ENCODE data around the gene SOX21. TPM values are rescaled to one million over a fixed set of nuclear protein-coding genes. Genes with fewer than 3 reads are reported as not detected.
A peak's percentile ranks its signal among the peaks of the same experiment; 100 is the strongest.

SOX21 gene
- total and polyA plus RNA-seq, 2 experiments from 2014 or later: 1.7 to 3.5 TPM

DNA sequence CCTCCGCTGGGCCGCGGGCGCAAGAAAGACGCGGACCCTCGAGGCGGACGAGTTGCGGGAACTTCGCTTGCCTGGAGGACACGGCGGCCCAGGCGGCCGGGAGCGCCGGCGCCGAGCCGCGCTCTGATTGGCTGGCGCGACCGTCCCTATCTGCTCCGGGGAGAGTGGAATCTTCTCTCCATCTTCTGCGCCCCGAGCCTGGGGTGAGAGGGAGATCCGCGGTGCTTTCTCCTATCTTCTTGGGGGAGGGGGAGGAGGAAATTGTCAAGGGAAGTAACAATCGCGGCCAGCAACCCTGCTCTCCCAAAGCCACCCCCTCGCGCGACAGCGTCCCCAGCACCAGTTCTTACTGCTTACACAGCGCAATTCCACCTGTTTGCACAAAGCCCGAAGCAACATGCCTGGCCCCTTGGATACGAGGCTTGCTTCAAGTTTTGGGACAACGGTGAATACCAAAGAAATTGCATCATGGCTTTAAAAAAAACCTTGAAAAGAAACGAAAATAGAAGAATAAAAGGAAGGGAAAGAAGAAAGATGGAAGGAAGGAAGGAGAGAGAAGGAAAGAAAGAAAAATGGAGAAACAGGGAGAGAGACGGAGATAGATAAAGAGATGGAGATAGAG, 4.8 kb downstream of the SOX21 start:
- Mint-ChIP-seq H3K9me3 (peaks cover 23% of the 10 kb centered on the region), H3K4me1 (peaks cover 53% of the 10 kb centered on the region), H3K27ac (0 out of 2 replicates have a peak overlapping the region, but pooled peaks have one; percentile 83), H3K27me3 (ENCODE audit: insufficient read depth, low read depth, poor library complexity) (peaks cover 77% of the 10 kb centered on the region), H3K4me3 (peak overlapping the region; percentile 77), H3K36me3 (ENCODE audit: low read depth) (peaks cover 21% of the 10 kb centered on the region)
- DNase-seq (ENCODE audit: low spot score) (peak; percentile 70), ATAC-seq (peak; percentile 23)
- H3F3A ChIP-seq (replicated peaks; ENCODE audit: low read depth): peaks cover 18% of the 10 kb centered on the region; the same call in 1 of the 2 replicates
- H3K4me3 ChIP-seq: peak overlapping the region; percentile 61
- peaks cover 79% of the 10 kb centered on the region for H3K27me3 ChIP-seq (ENCODE audit: insufficient read depth)
- TF ChIP-seq, protein P1, sequence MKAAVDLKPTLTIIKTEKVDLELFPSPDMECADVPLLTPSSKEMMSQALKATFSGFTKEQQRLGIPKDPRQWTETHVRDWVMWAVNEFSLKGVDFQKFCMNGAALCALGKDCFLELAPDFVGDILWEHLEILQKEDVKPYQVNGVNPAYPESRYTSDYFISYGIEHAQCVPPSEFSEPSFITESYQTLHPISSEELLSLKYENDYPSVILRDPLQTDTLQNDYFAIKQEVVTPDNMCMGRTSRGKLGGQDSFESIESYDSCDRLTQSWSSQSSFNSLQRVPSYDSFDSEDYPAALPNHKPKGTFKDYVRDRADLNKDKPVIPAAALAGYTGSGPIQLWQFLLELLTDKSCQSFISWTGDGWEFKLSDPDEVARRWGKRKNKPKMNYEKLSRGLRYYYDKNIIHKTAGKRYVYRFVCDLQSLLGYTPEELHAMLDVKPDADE (IDR thresholded peaks at IDR 0.05): no peak
- TF ChIP-seq, protein P2, sequence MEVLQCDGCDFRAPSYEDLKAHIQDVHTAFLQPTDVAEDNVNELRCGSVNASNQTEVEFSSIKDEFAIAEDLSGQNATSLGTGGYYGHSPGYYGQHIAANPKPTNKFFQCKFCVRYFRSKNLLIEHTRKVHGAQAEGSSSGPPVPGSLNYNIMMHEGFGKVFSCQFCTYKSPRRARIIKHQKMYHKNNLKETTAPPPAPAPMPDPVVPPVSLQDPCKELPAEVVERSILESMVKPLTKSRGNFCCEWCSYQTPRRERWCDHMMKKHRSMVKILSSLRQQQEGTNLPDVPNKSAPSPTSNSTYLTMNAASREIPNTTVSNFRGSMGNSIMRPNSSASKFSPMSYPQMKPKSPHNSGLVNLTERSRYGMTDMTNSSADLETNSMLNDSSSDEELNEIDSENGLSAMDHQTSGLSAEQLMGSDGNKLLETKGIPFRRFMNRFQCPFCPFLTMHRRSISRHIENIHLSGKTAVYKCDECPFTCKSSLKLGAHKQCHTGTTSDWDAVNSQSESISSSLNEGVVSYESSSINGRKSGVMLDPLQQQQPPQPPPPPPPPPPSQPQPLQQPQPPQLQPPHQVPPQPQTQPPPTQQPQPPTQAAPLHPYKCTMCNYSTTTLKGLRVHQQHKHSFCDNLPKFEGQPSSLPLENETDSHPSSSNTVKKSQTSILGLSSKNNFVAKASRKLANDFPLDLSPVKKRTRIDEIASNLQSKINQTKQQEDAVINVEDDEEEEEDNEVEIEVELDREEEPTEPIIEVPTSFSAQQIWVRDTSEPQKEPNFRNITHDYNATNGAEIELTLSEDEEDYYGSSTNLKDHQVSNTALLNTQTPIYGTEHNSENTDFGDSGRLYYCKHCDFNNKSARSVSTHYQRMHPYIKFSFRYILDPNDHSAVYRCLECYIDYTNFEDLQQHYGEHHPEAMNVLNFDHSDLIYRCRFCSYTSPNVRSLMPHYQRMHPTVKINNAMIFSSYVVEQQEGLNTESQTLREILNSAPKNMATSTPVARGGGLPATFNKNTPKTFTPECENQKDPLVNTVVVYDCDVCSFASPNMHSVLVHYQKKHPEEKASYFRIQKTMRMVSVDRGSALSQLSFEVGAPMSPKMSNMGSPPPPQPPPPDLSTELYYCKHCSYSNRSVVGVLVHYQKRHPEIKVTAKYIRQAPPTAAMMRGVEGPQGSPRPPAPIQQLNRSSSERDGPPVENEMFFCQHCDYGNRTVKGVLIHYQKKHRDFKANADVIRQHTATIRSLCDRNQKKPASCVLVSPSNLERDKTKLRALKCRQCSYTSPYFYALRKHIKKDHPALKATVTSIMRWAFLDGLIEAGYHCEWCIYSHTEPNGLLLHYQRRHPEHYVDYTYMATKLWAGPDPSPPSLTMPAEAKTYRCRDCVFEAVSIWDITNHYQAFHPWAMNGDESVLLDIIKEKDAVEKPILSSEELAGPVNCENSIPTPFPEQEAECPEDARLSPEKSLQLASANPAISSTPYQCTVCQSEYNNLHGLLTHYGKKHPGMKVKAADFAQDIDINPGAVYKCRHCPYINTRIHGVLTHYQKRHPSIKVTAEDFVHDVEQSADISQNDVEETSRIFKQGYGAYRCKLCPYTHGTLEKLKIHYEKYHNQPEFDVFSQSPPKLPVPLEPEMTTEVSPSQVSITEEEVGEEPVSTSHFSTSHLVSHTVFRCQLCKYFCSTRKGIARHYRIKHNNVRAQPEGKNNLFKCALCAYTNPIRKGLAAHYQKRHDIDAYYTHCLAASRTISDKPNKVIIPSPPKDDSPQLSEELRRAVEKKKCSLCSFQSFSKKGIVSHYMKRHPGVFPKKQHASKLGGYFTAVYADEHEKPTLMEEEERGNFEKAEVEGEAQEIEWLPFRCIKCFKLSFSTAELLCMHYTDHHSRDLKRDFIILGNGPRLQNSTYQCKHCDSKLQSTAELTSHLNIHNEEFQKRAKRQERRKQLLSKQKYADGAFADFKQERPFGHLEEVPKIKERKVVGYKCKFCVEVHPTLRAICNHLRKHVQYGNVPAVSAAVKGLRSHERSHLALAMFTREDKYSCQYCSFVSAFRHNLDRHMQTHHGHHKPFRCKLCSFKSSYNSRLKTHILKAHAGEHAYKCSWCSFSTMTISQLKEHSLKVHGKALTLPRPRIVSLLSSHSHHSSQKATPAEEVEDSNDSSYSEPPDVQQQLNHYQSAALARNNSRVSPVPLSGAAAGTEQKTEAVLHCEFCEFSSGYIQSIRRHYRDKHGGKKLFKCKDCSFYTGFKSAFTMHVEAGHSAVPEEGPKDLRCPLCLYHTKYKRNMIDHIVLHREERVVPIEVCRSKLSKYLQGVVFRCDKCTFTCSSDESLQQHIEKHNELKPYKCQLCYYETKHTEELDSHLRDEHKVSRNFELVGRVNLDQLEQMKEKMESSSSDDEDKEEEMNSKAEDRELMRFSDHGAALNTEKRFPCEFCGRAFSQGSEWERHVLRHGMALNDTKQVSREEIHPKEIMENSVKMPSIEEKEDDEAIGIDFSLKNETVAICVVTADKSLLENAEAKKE (CRISPR knock-in tag; IDR thresholded peaks at IDR 0.05): no peak
- TF ChIP-seq EZH2 (IDR thresholded peaks at IDR 0.05; ENCODE audit: low read depth, unreplicated experiment) (peak; percentile 46), ZNF114 (CRISPR knock-in tag; IDR thresholded peaks at IDR 0.05) (no peak)
- peaks cover 48% of the 10 kb centered on the region for H3K4me1 ChIP-seq (ENCODE audit: insufficient read depth)
- H3K27ac ChIP-seq (ENCODE audit: low read depth): peak overlapping the region; percentile 86
- no peaks in the 10 kb centered on the region for H4K20me1 ChIP-seq (replicated peaks; ENCODE audit: insufficient read depth)
- H3K4me2 ChIP-seq: peak overlapping the region; percentile 91
- peak overlapping the region; percentile 73; the same call in 1 of the 2 replicates for H2AFZ ChIP-seq
- no peaks in the 10 kb centered on the region for H3K9me2 ChIP-seq (ENCODE audit: insufficient read depth)
- no peaks in the 10 kb centered on the region for H3K36me3 ChIP-seq (ENCODE audit: insufficient read depth)
- no peaks in the 10 kb centered on the region for H3K79me2 ChIP-seq (replicated peaks; ENCODE audit: insufficient read depth)

Data from GM23338 (cell line).